K562 (cell line): ENCODE data around the gene MAP1LC3B2. TPM values are rescaled to one million over a fixed set of nuclear protein-coding genes. Genes with fewer than 3 reads are reported as not detected.

Source experiments
- ARID3B ChIP-seq: fragments of 250-450 bp; sonication (Bioruptor Pico); IDR thresholded peaks from 2 replicates; pipeline ENCODE4 v1.4.0; 2020; ENCODE audit warnings: borderline replicate concordance
- CHD7 ChIP-seq: fragments of 200-600 bp; sonication (generic); IDR thresholded peaks from one replicate; pipeline ENCODE4 v1.6.1; 2012; ENCODE audit warnings: mild to moderate bottlenecking, low read depth, low read length, inconsistent platforms
- GABPA ChIP-seq: fragments of 200-800 bp; sonication (Bioruptor generic); conservative IDR thresholded peaks from 2 replicates; pipeline ENCODE4 v1.6.1; 2016; ENCODE audit warnings: low read depth, missing genetic modification characterization, missing compliant biosample characterization
- JUND ChIP-seq, 2 experiments: IDR thresholded peaks; 2 replicates in 1 of 2; 3 replicates in 1 of 2; pipeline ENCODE4 v1.6.1; 2011; ENCODE audit warnings: borderline replicate concordance in 2 of 2, low read depth in 2 of 2, low read length in 2 of 2, improper control_type of control experiment in 1 of 2, missing biosample characterization in 1 of 2, missing genetic modification characterization in 1 of 2, missing genetic modification reagents in 1 of 2
- SMARCA4 ChIP-seq: fragments of 450-650 bp; IDR thresholded peaks from 2 replicates; pipeline ENCODE4 v1.6.1; 2016
- polyA plus RNA-seq, 8 experiments: library from polyadenylated mRNA; depleted of rRNA in 4 of 8; stranded (reverse) in 5 of 8; unstranded in 3 of 8; fragments of >200 nt; fragmentation: Nextera tagmentation in 2 of 8; fragmentation: Illumina TruSeq in 1 of 8; extraction: Ambion mirVana in 2 of 8; extraction: Trizol in 1 of 8; gene quantifications; 2 replicates each; pipeline versions ENCODE4 v1.2.1 to v1.2.3, GENCODE V29; 2011 to 2014; ENCODE audit warnings: inconsistent platforms in 1 of 8, missing spikeins in 1 of 8
- total RNA-seq, 7 experiments: library from RNA; depleted of rRNA in 6 of 7; stranded (reverse); fragments of >200 nt in 6 of 7; fragmentation: Illumina TruSeq in 2 of 7; extraction: Trizol in 2 of 7; gene quantifications; 2 replicates each; pipeline versions ENCODE4 v1.2.1 to v1.2.3, GENCODE V29; 2011 to 2021; ENCODE audit warnings: low replicate concordance in 1 of 7
- TF ChIP-seq, protein P1 (sequence below): fragments of 450-650 bp; IDR thresholded peaks from 2 replicates; pipeline ENCODE4 v1.6.1; 2018; ENCODE audit warnings: mild to moderate bottlenecking, low read depth; ENCODE audit not compliant: partially characterized antibody
- TF ChIP-seq, protein P2 (sequence below): sonication (generic); formaldehyde crosslinking; IDR thresholded peaks from 2 replicates; pipeline ENCODE4 v1.8.0; 2023; ENCODE audit warnings: mild to moderate bottlenecking, missing genetic modification reagents

The MAP1LC3B2 gene
- total and polyA plus RNA-seq, 9 of the 15 experiments (the other 6 are each of a cell fraction or from before 2014, with no cell fraction given) = 0.53 to 2.8 (median 0.76) TPM; not detected in 2

DNA sequence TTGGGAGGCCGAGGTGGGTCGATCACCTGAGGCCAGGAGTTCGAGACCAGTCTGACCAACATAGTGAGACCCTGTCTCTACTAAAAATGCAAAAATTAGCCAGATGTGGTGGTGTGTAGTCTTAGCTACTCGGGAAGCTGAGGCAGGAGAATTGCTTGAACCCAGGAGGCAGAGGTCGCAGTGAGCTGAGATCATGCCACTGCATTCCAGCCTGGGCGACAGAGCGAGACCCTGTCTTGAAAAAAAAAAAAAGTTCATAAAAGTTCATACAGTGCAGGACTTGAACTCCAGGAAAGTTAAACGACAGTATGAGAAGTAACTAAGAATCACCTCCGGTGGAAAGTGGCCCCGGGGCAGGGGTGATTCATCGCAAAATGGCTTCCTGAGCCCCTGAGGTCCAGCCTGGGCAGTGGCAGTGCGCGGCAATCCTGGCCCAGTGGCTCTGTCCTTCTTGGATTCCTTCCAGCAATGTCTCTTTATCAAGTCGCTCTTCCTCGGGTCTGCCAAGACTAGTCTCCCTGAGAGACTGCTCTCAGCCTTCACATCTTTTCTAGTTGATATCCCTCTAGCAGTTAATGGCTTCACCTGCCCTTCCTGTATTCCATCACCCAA lies 16.7 kb upstream of the MAP1LC3B2 start (continued):
- TF ChIP-seq CHD7 = no peak
- TF ChIP-seq, protein P1, sequence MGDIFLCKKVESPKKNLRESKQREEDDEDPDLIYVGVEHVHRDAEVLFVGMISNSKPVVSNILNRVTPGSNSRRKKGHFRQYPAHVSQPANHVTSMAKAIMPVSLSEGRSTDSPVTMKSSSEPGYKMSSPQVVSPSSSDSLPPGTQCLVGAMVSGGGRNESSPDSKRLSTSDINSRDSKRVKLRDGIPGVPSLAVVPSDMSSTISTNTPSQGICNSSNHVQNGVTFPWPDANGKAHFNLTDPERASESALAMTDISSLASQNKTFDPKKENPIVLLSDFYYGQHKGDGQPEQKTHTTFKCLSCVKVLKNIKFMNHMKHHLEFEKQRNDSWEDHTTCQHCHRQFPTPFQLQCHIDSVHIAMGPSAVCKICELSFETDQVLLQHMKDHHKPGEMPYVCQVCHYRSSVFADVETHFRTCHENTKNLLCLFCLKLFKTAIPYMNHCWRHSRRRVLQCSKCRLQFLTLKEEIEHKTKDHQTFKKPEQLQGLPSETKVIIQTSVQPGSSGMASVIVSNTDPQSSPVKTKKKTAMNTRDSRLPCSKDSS = no peak
- TF ChIP-seq GABPA (tag) = 0 out of 2 replicates have a peak, but pooled peaks have one; percentile 25
- TF ChIP-seq SMARCA4 = no peak
- TF ChIP-seq, protein P2, sequence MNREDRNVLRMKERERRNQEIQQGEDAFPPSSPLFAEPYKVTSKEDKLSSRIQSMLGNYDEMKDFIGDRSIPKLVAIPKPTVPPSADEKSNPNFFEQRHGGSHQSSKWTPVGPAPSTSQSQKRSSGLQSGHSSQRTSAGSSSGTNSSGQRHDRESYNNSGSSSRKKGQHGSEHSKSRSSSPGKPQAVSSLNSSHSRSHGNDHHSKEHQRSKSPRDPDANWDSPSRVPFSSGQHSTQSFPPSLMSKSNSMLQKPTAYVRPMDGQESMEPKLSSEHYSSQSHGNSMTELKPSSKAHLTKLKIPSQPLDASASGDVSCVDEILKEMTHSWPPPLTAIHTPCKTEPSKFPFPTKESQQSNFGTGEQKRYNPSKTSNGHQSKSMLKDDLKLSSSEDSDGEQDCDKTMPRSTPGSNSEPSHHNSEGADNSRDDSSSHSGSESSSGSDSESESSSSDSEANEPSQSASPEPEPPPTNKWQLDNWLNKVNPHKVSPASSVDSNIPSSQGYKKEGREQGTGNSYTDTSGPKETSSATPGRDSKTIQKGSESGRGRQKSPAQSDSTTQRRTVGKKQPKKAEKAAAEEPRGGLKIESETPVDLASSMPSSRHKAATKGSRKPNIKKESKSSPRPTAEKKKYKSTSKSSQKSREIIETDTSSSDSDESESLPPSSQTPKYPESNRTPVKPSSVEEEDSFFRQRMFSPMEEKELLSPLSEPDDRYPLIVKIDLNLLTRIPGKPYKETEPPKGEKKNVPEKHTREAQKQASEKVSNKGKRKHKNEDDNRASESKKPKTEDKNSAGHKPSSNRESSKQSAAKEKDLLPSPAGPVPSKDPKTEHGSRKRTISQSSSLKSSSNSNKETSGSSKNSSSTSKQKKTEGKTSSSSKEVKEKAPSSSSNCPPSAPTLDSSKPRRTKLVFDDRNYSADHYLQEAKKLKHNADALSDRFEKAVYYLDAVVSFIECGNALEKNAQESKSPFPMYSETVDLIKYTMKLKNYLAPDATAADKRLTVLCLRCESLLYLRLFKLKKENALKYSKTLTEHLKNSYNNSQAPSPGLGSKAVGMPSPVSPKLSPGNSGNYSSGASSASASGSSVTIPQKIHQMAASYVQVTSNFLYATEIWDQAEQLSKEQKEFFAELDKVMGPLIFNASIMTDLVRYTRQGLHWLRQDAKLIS (CRISPR knock-in tag) = no peak
- peak; percentile 59; the same call in 1 of the 2 replicates for TF ChIP-seq JUND (IDR thresholded peaks at IDR 0.05; ENCODE audit: borderline replicate concordance, low read depth, low read length)
- no peak; the same call in 2 of the 3 replicates for TF ChIP-seq JUND (tag; IDR thresholded peaks at IDR 0.05; ENCODE audit: borderline replicate concordance, low read depth, low read length)
- no peak for TF ChIP-seq ARID3B
